Activated naive CD4-positive, alpha-beta T cell treated with anti-CD3 and anti-CD28 coated beads, Interleukin-2, amount 50 U/mL, for 24 hours (primary cell): ENCODE measurements around the gene HMCES.
"Not testable (repeated sequence)": the region's sequence is repeated elsewhere in the genome, so short reads cannot be mapped to it uniquely, and the experiment has no call there.

Experiments used
- H3K27ac Mint-ChIP-seq: one replicate; pipeline ENCODE4 v1.8.0; 2021; ENCODE audit warnings: mild to moderate bottlenecking, mixed read lengths
- H3K27me3 Mint-ChIP-seq: one replicate; pipeline ENCODE4 v1.8.0; 2021; ENCODE audit warnings: mixed read lengths
- H3K36me3 Mint-ChIP-seq: one replicate; pipeline ENCODE4 v1.8.0; 2021; ENCODE audit warnings: mixed read lengths
- H3K4me1 Mint-ChIP-seq: one replicate; pipeline ENCODE4 v1.8.0; 2021; ENCODE audit warnings: mixed read lengths
- H3K4me3 Mint-ChIP-seq: one replicate; pipeline ENCODE4 v1.8.0; 2021; ENCODE audit warnings: mild to moderate bottlenecking, mixed read lengths
- H3K9me3 Mint-ChIP-seq: one replicate; pipeline ENCODE4 v1.8.0; 2021; ENCODE audit warnings: mixed read lengths

The HMCES gene

GRCh38 chr3:129248286-129248979 is 30.2 kb upstream of the HMCES start:
- Mint-ChIP-seq H3K27me3 (no peaks in the 10 kb centered on the region), H3K9me3 (no peaks in the 10 kb centered on the region), H3K4me1 (peaks cover 55% of the 10 kb centered on the region), H3K4me3 (peak overlapping the region; percentile 94), H3K36me3 (peaks cover 2% of the 10 kb centered on the region), H3K27ac (peak overlapping the region; percentile 97)

- no peaks in the 10 kb centered on the region for H3K27me3 Mint-ChIP-seq
- H3K9me3 Mint-ChIP-seq, result no peaks in the 10 kb centered on the region
- H3K4me1 Mint-ChIP-seq, result peaks cover 57% of the 10 kb centered on the region
- peak within 1 kb of the TSS; percentile 97 for H3K27ac Mint-ChIP-seq
- peaks cover 5% of the 10 kb centered on the region for H3K36me3 Mint-ChIP-seq
- H3K4me3 Mint-ChIP-seq, result peak within 1 kb of the TSS; percentile 94
These were observed 29.2 kb upstream of the HMCES start, which contains the start of gene COPG1 for GRCh38 chr3:129249284-129250065. TSS of gene COPG1 (plus strand) at chr3:129249606. CDS start at chr3:129249710, 104 bp downstream.

DNA sequence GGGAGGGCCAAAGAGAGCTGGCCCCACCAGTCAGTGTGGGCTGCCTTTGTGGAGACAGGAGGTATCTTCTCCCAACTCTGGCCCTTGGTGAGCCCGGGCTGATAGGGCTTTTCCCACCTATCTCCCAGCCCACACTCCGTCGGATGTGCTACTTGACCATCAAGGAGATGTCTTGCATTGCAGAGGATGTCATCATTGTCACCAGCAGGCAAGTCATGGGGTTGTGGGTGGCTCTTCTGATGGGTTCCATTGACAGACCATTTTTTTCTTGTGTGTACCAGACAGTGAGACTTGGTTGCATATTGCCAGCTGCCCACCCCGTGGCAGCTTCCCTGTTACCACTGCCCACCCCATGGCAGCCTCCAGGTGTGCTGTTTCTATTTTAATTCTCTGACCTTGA is 25.9 kb upstream of the HMCES start:
- Mint-ChIP-seq H3K9me3 (no peaks in the 10 kb centered on the region), H3K27me3 (no peaks in the 10 kb centered on the region), H3K4me1 (peaks cover 45% of the 10 kb centered on the region), H3K4me3 (no peak overlapping the region), H3K27ac (peak overlapping the region; percentile 2), H3K36me3 (peaks cover 8% of the 10 kb centered on the region)

GRCh38 chr3:129254536-129255230 is 24.0 kb upstream of the HMCES start:
- H3K4me3 Mint-ChIP-seq, result no peak overlapping the region
- H3K27ac Mint-ChIP-seq, result no peak overlapping the region
- H3K9me3 Mint-ChIP-seq, result no peaks in the 10 kb centered on the region
- H3K27me3 Mint-ChIP-seq, result no peaks in the 10 kb centered on the region
- peaks cover 12% of the 10 kb centered on the region for H3K36me3 Mint-ChIP-seq
- peaks cover 28% of the 10 kb centered on the region for H3K4me1 Mint-ChIP-seq

DNA sequence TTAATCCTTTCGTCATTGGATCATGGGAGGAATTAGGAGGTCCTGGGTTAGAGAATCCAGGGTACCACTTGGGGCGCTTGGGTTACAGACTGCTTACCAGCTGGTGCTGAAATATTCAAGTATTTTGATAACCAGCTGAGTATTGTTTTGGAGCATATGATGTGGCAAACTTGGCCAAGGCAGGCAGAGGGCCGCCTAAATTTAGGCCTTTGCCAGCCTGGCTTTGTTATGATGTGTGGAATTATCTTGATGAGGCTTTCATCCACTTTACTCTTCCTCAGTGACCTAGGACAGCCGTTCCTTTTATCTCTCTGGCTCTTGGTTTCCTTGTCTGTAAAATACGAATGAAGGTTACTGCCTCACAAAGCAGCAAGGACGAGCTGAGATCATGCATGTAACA is 22.4 kb upstream of the HMCES start:
- Mint-ChIP-seq H3K36me3 (peaks cover 9% of the 10 kb centered on the region), H3K4me3 (no peak overlapping the region), H3K4me1 (peaks cover 20% of the 10 kb centered on the region), H3K27ac (no peak overlapping the region), H3K9me3 (no peaks in the 10 kb centered on the region), H3K27me3 (no peaks in the 10 kb centered on the region)

- Mint-ChIP-seq H3K4me1 (peaks cover 13% of the 10 kb centered on the region), H3K4me3 (no peak overlapping the region), H3K36me3 (peaks cover 12% of the 10 kb centered on the region), H3K27ac (no peak overlapping the region), H3K27me3 (no peaks in the 10 kb centered on the region), H3K9me3 (no peaks in the 10 kb centered on the region)
These were observed 21.1 kb upstream of the HMCES start for GRCh38 chr3:129257609-129258008.

DNA sequence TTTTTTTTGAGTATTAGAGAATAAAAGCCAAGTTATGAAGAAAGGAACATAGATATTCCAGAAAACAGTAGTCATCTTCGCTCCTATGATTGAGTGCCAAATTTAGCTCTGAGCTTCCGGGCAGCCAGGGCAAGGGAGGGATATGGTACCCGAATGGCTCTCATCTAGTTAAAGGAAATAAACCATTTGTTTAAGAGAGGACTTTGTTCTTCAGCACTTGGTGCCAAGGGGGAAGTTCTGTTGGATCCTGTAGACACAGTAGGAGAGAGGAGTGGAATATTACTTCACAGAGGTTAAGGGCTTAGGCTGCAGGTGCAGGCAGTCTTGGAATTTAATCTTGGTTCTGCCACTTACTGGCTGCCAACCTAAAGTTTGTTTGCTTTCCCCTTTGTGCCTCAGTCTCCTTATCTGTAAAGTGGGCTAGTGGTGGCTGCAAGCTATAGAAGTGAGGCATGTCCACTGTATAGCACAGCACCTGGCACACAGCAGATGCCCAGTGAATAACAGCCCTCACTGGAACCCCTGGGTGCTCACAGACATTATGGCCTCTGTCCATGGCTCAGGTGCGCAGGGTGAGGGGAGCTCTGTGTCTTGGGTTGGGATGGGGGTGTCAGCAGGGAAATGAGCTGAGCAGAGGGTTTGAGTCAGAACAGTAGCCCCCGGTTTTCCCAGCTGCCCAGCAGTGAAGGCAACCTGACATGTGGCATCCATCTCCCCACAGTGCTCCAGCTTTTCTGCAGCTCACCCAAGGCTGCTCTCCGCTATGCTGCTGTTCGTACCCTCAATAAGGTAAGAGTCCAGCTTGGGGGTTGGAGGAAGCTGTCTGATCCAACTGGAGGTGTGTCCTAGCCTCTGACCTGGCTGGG is 18.8 kb upstream of the HMCES start:
- Mint-ChIP-seq H3K27ac (peak overlapping the region; percentile 17), H3K9me3 (no peaks in the 10 kb centered on the region), H3K4me1 (peaks cover 4% of the 10 kb centered on the region), H3K27me3 (no peaks in the 10 kb centered on the region), H3K36me3 (peaks cover 18% of the 10 kb centered on the region), H3K4me3 (no peak overlapping the region)

- no peaks in the 10 kb centered on the region for H3K27me3 Mint-ChIP-seq
- H3K4me3 Mint-ChIP-seq, result no peak overlapping the region
- no peaks in the 10 kb centered on the region for H3K9me3 Mint-ChIP-seq
- peaks cover 4% of the 10 kb centered on the region for H3K4me1 Mint-ChIP-seq
- peaks cover 17% of the 10 kb centered on the region for H3K36me3 Mint-ChIP-seq
- no peak overlapping the region for H3K27ac Mint-ChIP-seq
These were observed 18.1 kb upstream of the HMCES start for GRCh38 chr3:129260606-129261005.

- Mint-ChIP-seq H3K27me3 (no peaks in the 10 kb centered on the region), H3K27ac (peak overlapping the region; percentile 7), H3K36me3 (peaks cover 20% of the 10 kb centered on the region), H3K4me3 (no peak overlapping the region), H3K9me3 (no peaks in the 10 kb centered on the region), H3K4me1 (peaks cover 4% of the 10 kb centered on the region)
These were observed 16.8 kb upstream of the HMCES start for GRCh38 chr3:129261894-129262293.

DNA sequence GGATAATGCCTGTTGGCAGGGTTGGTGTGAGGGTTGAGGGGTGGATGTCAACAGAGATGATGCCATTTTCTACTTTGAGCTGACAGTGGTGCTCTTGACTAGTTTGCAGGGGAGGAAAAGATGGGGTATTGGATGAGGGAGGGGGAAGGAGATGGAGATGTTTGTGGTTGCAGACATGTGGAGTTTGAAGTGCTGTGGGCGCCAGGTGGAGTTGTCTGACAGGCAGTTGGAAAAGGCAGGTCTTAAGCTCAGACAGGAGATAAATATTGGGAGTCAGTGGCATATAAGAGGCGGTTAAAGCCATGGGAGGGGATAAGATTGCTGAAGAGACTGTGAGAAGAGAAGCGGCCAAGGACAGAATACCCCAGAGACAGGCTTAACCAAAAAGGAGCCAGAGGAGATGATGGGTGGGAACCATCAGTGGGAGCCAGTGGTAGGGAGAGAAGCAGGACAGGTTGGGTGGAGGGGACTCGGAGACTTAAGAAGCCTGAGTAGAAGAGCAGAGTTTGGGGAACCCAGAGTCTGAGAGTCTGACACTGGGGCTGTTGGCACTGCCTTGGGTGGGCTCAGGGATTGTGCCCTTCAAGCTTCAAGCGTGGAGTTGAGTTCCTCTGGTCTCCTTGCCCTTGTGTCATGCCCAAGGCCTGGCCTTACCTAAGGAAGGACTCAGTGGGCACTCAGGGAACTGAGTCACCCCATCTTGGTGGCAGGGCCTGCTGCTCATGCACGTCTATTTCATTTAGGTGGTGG is 15.3 kb upstream of the HMCES start:
- H3K36me3 Mint-ChIP-seq, result peaks cover 19% of the 10 kb centered on the region
- H3K4me1 Mint-ChIP-seq, result peaks cover 4% of the 10 kb centered on the region
- no peaks in the 10 kb centered on the region for H3K27me3 Mint-ChIP-seq
- H3K9me3 Mint-ChIP-seq, result no peaks in the 10 kb centered on the region
- H3K4me3 Mint-ChIP-seq, result no peak overlapping the region
- H3K27ac Mint-ChIP-seq, result peak overlapping the region; percentile 62

- H3K27ac Mint-ChIP-seq, H3K27me3 Mint-ChIP-seq: not testable (repeated sequence)
These were observed 13.7 kb upstream of the HMCES start for GRCh38 chr3:129264994-129265393.

GRCh38 chr3:129266651-129267050 is 12.0 kb upstream of the HMCES start:
- peaks cover 21% of the 10 kb centered on the region for H3K36me3 Mint-ChIP-seq
- H3K27ac Mint-ChIP-seq, result no peak overlapping the region
- peaks cover 2% of the 10 kb centered on the region for H3K4me1 Mint-ChIP-seq
- H3K9me3 Mint-ChIP-seq, result no peaks in the 10 kb centered on the region
- H3K4me3 Mint-ChIP-seq, result no peak overlapping the region
- no peaks in the 10 kb centered on the region for H3K27me3 Mint-ChIP-seq

More at GRCh38 chr3:129264994-129265393, 13.7 kb upstream of the HMCES start:
- not testable (repeated sequence) for H3K4me3 Mint-ChIP-seq, H3K9me3 Mint-ChIP-seq, H3K4me1 Mint-ChIP-seq
- peaks cover 17% of the 10 kb centered on the region for H3K36me3 Mint-ChIP-seq

DNA sequence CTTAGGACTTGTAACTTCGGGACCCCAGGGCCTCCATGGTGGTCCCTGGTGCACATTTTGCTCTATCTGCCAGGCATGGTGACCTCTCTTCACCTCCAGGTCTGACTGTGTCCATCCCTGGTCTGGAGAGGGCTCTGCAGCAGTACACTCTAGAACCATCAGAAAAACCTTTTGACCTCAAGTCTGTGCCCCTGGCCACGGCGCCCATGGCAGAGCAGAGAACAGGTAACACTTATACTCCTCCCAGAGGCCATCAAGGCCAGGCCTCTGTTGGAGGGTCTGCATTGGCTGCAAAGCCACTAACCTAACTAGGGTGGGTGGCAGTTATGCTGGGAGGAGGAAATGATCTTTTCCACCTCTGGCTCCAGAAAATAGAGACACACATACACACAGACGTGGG is 10.3 kb upstream of the HMCES start:
- Mint-ChIP-seq H3K27me3 (no peaks in the 10 kb centered on the region), H3K36me3 (peaks cover 15% of the 10 kb centered on the region), H3K4me1 (no peaks in the 10 kb centered on the region), H3K27ac (no peak overlapping the region), H3K4me3 (no peak overlapping the region), H3K9me3 (no peaks in the 10 kb centered on the region)

DNA sequence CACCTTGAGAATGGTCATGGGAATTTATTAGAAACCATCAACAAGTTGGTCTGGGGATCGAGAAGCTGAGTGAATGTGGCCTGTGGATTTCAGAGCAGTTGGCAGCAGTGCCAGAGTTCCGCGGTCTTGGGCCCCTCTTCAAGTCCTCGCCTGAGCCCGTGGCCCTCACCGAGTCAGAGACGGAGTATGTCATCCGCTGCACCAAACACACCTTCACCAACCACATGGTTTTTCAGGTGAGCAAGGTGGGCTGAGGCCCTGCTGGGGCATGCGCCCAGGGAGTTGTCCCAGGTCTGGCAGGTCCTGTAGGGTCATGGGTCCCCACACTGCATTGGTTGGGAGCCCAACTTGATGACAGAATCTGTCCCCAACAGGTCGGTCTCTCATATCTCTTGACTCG is 7.0 kb upstream of the HMCES start:
- H3K36me3 Mint-ChIP-seq, result peaks cover 9% of the 10 kb centered on the region
- H3K9me3 Mint-ChIP-seq, result no peaks in the 10 kb centered on the region
- no peak overlapping the region for H3K4me3 Mint-ChIP-seq
- no peaks in the 10 kb centered on the region for H3K4me1 Mint-ChIP-seq
- no peak overlapping the region for H3K27ac Mint-ChIP-seq
- no peaks in the 10 kb centered on the region for H3K27me3 Mint-ChIP-seq
